NCI-H748 treated with DMSO at 0.1 percent for 48 hours (cell line): ENCODE measurements around the gene FGFR3.
"Not testable (repeated sequence)": the region's sequence is repeated elsewhere in the genome, so short reads cannot be mapped to it uniquely, and the experiment has no call there.

Source experiments
- DNase-seq: peaks from one replicate; lab custom pipeline; 2025; lab: John Stamatoyannopoulos, UW

FGFR3 gene

DNA sequence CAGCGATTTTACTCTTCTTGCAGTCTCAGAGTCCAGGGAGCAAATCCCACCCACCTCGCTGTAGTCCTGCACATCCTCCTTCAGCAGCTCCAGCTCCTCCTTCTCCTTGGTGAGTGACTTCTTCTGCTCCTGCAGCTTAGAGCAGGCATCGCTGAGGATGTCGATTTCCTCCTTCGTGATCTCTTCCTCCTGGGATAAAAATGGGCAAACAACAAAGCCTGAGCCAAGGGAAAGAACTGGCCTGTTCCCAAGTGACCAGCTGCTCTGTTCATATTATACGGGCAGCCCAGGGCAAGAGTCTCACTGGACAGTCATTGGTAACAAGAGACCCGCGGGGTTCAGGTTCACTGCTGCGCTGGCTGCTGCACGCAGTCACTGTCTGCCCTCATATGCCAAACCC is 26.2 kb downstream of the FGFR3 start:
- DNase-seq, result no peak

DNA sequence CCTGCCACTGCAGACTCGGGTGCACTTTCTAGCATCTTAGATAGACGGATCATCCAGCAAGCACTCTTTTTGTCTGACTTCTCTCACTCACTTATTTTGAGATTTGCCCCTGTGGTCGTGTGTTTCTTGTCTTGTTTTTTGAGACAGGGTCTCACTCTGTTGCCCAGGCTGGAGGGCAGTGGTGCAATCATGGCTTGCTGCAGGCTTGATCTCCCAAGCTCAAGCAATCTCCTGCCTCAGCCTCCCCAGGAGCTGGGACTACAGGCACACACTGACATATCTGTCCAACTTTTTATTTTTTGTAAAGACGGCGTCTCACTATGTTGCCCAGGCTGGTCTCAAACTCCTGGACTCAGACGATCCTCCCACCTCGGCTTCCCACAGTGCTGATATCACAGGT is 26.7 kb downstream of the FGFR3 start:
- no peak for DNase-seq

DNA sequence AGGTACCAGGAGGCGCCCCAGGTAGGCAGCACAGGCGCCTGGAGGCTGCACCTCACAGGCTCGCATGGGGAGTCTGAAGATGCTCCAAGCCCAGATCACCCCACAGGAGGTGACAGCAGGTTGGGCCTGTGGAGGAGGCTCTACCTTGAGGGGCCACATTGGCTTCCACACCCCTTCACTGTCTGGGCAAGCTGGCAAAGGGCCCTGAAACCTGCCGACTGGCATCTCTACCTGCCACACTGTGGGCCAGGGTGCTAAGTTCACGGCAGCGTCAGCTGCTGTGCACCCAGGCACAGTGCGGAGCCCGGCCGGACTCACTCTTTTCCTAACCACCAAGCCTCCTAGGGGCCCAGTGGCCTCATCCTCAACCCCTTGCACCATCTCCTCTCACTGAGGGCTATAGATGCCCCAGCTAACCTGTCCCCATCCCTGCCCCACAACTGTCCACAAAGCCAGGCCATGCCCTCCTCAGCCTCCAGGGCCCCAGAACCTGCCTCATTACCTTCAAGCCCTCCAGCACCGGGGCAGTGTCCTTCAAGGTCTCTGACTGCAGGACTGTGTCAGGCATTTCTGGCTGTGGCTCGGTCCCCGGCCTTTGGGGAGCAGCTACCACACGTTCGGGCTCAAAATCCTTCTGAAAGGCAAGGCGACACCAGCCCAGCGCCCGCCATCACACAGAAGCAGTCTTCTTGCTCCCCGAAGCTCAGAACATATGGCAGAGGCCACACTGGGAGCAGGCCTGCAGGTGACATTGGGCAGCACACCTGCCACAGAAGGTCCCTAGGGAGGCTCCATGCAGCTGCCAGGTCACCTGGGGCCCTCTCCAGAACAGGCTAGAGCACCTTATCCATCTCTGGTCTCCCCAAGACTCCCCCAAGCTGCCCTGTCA is 28.8 kb downstream of the FGFR3 start:
- DNase-seq, result no peak

DNA sequence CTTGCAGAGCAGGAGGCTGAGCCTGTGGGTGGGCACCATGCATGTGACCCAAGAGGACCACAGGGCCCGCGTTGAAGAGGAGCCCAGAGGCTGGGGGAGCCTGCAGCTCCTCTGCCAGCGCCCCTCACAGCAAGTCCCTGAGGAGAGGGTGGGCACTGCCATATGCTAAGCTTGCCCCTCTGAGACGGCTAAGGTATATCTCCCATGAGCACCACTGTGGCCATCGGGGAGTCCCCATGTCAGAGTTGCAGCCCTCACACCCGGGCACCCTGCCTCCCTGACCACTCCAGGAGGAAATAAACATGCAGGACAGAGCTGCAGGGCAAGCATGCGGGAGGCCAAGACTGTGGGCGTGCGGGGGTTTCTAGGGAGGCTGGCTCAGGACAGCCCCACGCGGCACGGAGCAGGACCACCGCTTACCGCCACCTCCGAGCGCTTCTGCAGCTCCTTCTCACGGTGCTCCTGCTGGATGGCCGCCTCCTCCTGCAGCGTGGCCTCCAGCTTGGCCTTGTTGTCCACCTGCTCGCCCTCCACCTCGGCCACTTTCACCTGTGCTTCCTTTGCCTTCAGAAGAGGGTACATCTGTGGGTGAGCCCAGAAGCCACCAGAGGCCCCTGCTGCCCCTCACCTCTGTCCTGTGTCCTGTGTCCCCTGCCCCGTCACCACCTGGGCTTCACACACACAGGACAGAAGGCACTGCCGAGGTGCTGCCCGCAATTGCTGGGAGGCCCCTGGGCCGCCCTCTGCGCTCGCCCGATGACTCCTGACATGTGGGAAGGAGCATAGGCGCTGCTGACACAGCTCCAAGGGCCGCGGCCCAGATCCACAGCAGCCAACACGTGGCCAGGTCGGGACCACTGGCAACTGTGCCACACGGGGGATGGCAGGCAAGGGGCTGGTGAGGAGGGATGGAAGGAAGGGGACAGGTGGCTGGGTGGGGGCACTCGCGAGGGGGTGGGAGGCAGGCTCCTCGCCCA is 29.8 kb downstream of the FGFR3 start:
- no peak for DNase-seq

DNA sequence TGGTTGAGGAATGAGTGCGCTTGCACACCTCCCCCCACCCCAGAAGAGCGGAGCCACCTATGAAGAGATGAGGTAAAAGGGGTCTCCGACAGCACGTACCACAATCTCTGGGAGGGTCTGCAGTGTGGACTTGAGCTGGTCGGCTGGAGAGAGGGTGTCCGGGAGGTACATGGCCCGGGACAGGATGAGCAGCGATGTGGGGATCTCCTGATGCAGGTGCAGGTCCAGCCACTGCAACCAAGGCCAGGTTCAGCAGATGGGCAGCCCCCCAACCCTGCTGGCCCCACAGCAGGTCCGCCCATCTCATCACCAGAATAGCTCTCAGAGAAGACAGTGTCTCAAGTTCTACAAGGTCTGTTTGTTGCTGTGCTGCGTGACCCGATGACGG is 30.4 kb downstream of the FGFR3 start:
- DNase-seq, result no peak

- DNase-seq, result no peak
Measured at GRCh38 chr4:1824746-1825145, 31.7 kb downstream of the FGFR3 start.

GRCh38 chr4:1825326-1825725 is 32.2 kb downstream of the FGFR3 start:
- DNase-seq, result no peak

DNA sequence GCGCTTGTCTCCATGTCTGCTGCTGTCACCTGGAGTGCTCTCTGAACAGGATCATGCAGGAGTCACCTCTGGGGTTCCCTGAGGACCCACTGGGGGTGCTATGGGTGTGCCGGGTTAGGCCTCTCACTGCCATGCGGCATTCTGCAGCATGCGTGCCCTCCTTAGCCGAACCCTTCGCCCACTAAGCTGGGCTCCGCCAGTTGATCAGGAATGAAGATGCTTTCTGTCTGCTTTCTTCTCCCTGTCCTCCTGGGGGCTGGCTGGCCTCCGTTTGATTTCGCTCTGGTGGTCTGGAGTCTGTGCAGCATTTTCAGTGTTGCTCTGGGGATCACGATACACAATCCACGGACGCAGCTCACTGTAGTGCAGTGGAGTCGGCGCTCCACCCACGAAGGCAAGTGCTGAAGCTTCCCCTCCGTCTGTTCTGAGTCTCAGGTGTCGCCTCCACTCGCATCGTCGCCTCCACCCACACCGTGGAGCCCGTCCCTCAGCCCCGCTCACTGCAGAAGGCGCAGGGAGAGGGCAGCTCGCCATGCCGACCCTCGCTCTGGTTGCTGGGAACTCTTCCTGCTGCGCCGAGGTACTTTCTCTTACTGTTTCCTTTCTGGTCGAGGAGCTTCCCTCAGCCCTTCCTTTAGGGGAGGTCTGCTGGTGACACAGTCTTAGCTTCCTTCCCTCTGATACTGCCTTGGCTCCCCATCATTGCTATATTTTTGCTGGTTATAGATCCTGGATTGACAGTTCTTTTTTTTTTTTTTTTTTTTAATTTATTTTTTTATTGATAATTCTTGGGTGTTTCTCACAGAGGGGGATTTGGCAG is 33.6 kb downstream of the FGFR3 start:
- no peak for DNase-seq

GRCh38 chr4:1830234-1830633 is 37.1 kb downstream of the FGFR3 start:
- DNase-seq, result no peak

DNA sequence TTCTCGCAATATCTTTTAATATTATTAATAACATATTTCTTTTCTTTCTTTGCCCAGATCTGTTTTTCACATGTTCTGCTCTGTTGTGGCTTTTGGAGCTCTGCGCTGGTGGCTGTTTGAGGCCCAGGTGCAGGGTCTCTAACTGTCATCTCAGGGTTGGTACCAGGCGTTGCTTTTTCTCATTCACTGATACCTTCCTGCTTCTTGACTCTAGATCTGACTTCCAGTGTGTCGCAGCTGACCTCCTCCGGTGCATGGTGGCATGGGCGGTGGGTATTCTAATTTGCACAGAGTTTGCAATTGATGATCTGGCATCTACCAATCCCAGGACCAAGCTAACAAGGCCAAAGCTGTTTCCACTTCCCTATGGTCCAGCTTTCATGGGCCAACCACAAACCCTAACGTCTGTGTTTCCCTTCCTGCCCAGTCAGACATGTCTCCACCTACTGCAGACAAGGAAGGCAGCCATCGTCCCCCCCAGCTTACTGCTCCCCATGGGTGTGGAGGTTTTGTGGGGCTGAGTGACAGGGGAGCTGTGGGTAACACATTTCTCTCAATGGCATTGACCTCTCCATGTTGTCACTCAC is 37.6 kb downstream of the FGFR3 start:
- DNase-seq, result no peak

DNA sequence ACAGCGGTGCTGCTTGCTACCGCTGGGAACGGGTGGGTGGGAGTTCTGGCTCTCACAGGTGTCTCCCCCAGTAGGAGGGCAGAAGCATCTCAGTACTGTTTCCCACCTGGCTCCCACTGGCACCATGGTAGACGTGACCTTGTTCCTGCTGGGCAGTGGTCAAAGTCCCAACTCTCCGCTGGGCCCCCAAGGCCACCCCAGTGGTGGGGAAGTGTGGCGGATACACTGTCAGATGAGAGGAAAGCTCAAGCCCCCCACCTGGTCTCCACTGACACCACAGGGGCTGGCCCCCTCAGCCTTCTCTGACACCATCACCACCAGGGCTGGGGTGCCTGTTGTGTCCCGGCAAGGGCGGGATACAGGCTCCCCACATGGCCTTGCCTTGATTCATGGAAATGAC is 38.2 kb downstream of the FGFR3 start:
- no peak for DNase-seq

DNA sequence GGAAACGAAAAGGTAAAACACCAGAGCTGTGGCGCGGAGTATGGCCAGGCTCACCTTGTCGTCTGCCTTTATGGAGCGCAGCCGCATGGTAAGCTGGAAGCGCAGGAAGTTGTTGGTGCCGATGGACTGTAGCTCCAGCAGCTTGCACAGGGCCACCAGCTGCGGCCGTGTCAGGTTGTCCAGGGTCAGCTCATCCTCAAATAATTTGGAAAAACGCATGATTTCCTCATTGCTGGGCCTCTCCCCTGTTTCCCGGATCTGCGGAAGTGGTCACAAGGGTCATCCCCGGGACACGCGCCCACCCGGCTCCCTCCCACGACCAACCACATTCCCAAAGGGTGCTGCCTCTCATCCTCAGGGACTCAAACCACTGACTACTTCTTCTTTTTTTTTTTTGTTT is 39.6 kb downstream of the FGFR3 start:
- DNase-seq, result no peak

- DNase-seq, result no peak
Measured at GRCh38 chr4:1833307-1834046, 40.4 kb downstream of the FGFR3 start.

- DNase-seq, result no peak
Measured at GRCh38 chr4:1834047-1834775, 41.1 kb downstream of the FGFR3 start.

DNA sequence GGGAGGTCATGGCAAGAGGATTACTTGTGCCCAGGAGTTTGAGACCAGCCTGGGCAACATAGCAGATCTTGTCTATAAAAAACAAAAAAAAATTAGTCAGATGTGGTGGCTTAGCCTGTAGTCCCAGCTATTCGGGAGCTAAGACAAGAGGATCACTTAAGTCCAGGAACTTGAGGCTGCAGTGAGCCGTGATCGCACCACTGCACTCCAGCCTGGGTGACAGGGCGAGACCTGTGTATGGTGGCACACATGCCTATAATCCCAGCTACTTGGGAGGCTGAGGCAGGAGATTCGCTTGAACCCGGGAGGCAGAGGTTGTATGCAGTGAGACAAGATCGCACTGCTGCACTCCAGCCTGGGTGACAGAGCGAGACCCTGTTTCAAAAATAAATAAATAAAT is 42.7 kb downstream of the FGFR3 start:
- DNase-seq, result not testable (repeated sequence)

- DNase-seq, result no peak
Measured at GRCh38 chr4:1836650-1837049, 43.6 kb downstream of the FGFR3 start.

- DNase-seq, result no peak
Measured at GRCh38 chr4:1837069-1837468, 44.0 kb downstream of the FGFR3 start.

DNA sequence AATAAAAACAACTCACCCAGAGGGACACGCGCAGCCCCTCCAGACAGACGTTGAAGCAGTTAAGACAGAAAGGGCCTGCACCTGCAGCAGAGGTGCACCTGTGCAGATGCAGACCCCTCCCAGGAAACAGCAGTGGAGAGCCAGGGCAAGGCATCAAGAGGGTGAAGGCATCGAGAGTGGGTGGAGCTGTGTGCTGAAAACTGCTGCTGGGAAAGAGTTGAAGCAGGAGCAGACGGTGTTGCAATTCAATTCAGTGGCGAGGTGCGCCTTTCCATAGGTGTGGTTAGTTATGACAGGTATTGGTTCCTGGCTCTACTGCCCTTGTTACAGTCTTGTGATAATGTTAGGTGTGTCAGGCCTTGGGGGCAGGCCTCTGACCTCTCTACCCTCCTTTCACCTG is 46.2 kb downstream of the FGFR3 start:
- DNase-seq, result no peak

DNA sequence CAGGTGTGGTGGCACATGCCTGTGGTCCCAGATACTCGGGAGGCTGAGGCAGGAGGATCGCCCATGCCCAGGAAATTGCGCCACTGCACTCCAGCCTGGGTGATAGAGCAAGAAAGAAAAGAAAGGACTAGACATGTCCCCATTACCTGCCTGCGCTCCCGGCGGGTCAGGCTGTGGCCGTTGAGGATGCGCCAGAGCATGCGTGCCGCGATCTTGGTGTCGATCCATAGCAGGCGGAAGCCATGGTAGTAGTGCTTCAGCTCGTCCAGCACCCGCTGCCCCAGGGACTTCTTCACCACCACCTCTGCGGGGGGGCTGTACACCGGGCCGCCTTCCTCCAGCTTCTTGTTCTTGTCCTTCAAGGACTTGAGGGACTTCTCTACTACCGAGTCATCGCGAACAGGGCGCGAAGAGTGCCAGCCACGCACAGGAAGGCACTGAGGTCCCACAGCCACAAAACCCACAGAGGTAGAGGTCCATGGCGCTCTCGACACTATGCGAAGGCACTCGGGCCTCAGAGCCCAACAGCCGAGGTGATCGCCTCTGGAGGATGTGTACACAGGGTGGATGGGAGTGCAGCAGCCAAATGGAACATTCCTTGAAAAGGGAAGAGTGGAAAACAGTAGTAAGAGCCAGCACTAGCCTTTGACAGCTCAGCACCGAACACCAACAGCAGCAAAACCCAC is 48.3 kb downstream of the FGFR3 start:
- DNase-seq, result no peak

DNA sequence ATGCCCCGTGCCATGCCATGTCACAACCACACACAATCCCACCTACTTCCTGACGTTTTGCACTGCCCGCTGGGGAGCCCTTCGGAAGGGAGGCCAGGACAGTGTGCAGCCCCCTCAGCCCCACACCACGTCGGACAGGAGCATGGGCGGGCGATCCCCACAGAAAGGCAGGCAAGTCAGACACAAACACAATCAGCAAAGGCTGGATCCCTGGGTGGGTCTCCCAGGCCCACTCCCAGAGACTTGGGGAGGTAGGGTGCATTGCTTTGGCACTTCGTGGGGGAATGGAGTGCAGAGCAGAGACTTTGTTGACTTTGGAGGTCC is 48.8 kb downstream of the FGFR3 start:
- DNase-seq, result no peak
